ENCODE measurements around the gene OBP2B. TPM values are rescaled to one million over a fixed set of nuclear protein-coding genes. Genes with fewer than 3 reads are reported as not detected.
"Not testable (repeated sequence)": the region's sequence is repeated elsewhere in the genome, so short reads cannot be mapped to it uniquely, and the experiment has no call there.

OBP2B gene
- polyA plus RNA-seq, 1 donor from 2014 or later, result not detected

- no peaks in the 10 kb centered on the region for H4K20me1 ChIP-seq (ENCODE audit: insufficient read depth)
- no peaks in the 10 kb centered on the region for H3K36me3 ChIP-seq (ENCODE audit: insufficient read depth, low read length)
- no peaks in the 10 kb centered on the region for H3K79me2 ChIP-seq (replicated peaks; ENCODE audit: insufficient read depth, low read length)
- no peaks in the 10 kb centered on the region for H3K27me3 ChIP-seq (ENCODE audit: insufficient read depth, low read depth, low read length)
- H3K9me2 ChIP-seq (ENCODE audit: insufficient read depth, low read length), result no peaks in the 10 kb centered on the region
- TF ChIP-seq TAF1 (IDR thresholded peaks at IDR 0.05; ENCODE audit: low read depth), result no peak
- TF ChIP-seq SMC3 (conservative IDR thresholded peaks at IDR 0.05; ENCODE audit: poor library complexity), result no peak
- H3K4me3 ChIP-seq (ENCODE audit: low read length), result no peak overlapping the region
- no peak overlapping the region for H2AFZ ChIP-seq (ENCODE audit: low read depth, low read length)
- H3F3A ChIP-seq (ENCODE audit: insufficient read depth, low read length, poor library complexity, severe bottlenecking), result no peaks in the 10 kb centered on the region
- H3K4me2 ChIP-seq (ENCODE audit: low read length), result no peak overlapping the region
- H3K9me3 ChIP-seq (ENCODE audit: low read length), result no peaks in the 10 kb centered on the region
- no peak overlapping the region for H3K9ac ChIP-seq (ENCODE audit: low read length)
- H3K27ac ChIP-seq (ENCODE audit: low read length), result no peak overlapping the region
Measured at GRCh38 chr9:133237035-133237731, 28.1 kb upstream of the OBP2B start.

GRCh38 chr9:133236291-133237034 is 27.4 kb upstream of the OBP2B start:
- not testable (repeated sequence) for H3K4me3 ChIP-seq (ENCODE audit: low read length); H3K79me2 ChIP-seq (replicated peaks; ENCODE audit: insufficient read depth, low read length); H4K20me1 ChIP-seq (ENCODE audit: insufficient read depth); H3K36me3 ChIP-seq (ENCODE audit: insufficient read depth, low read length); H3F3A ChIP-seq (ENCODE audit: insufficient read depth, low read length, poor library complexity, severe bottlenecking); H2AFZ ChIP-seq (ENCODE audit: low read depth, low read length); H3K9me3 ChIP-seq (ENCODE audit: low read length); H3K9ac ChIP-seq (ENCODE audit: low read length); H3K4me2 ChIP-seq (ENCODE audit: low read length); H3K27me3 ChIP-seq (ENCODE audit: insufficient read depth, low read depth, low read length); H3K9me2 ChIP-seq (ENCODE audit: insufficient read depth, low read length); H3K27ac ChIP-seq (ENCODE audit: low read length)

- Histone ChIP-seq H3F3A (ENCODE audit: insufficient read depth, low read length, poor library complexity, severe bottlenecking) (no peaks in the 10 kb centered on the region), H3K9ac (ENCODE audit: low read length) (no peak overlapping the region), H3K36me3 (ENCODE audit: insufficient read depth, low read length) (no peaks in the 10 kb centered on the region), H3K27me3 (ENCODE audit: insufficient read depth, low read depth, low read length) (no peaks in the 10 kb centered on the region), H3K4me3 (ENCODE audit: low read length) (no peak overlapping the region), H3K79me2 (replicated peaks; ENCODE audit: insufficient read depth, low read length) (no peaks in the 10 kb centered on the region), H2AFZ (ENCODE audit: low read depth, low read length) (no peak overlapping the region), H3K4me2 (ENCODE audit: low read length) (no peak overlapping the region), H3K9me3 (ENCODE audit: low read length) (no peaks in the 10 kb centered on the region), H3K27ac (ENCODE audit: low read length) (no peak overlapping the region), H4K20me1 (ENCODE audit: insufficient read depth) (no peaks in the 10 kb centered on the region), H3K9me2 (ENCODE audit: insufficient read depth, low read length) (no peaks in the 10 kb centered on the region)
- no peak for TF ChIP-seq TAF1 (IDR thresholded peaks at IDR 0.05; ENCODE audit: low read depth)
- TF ChIP-seq EP300 (conservative IDR thresholded peaks at IDR 0.05; ENCODE audit: poor library complexity, severe bottlenecking), result no peak
- TF ChIP-seq POLR2AphosphoS5 (IDR thresholded peaks at IDR 0.05), result no peak
- TF ChIP-seq MXI1 (conservative IDR thresholded peaks at IDR 0.05; ENCODE audit: poor library complexity, severe bottlenecking), result no peak
- TF ChIP-seq SMC3 (conservative IDR thresholded peaks at IDR 0.05; ENCODE audit: poor library complexity), result no peak
- TF ChIP-seq CTCF (IDR thresholded peaks at IDR 0.05; ENCODE audit: poor library complexity, severe bottlenecking), result no peak
- TF ChIP-seq RAD21 (conservative IDR thresholded peaks at IDR 0.05), result no peak
- no peak for TF ChIP-seq EZH2 (IDR thresholded peaks at IDR 0.05; ENCODE audit: borderline replicate concordance, insufficient read depth, low read length, poor library complexity, severe bottlenecking)
- no peak for TF ChIP-seq REST (IDR thresholded peaks at IDR 0.05; ENCODE audit: borderline replicate concordance)
Measured at GRCh38 chr9:133235549-133236222, 26.6 kb upstream of the OBP2B start.

Measured in neural cell (in vitro differentiated cells).